Heart left ventricle (tissue), 16 donors: ENCODE data around the gene WIPF1. TPM values are rescaled to one million over a fixed set of nuclear protein-coding genes. Genes with fewer than 3 reads are reported as not detected.
A peak's percentile ranks its signal among the peaks of the same experiment; 100 is the strongest.

Experiments used
- ATAC-seq, 4 donors: fragments of 200-7000 bp; cut with Tn5 transposase; one replicate each; pipeline ENCODE4 v1.9.1; 2020 to 2022; ENCODE audit warnings: moderate library complexity in 4 of 4, mild to moderate bottlenecking in 3 of 4, moderate number of reproducible peaks in 1 of 4
- DNase-seq, 5 donors: peaks; one replicate each; pipeline ENCODE4 v3.0.0-alpha.2; 2020
- H3K27ac ChIP-seq, 12 donors: fragments of 200-600 bp; sonication (generic) in 4 of 12; one replicate each; pipeline versions ENCODE4 v1.5.0 to v1.8.0; 2016 to 2022; ENCODE audit warnings: mild to moderate bottlenecking in 2 of 12
- H3K27me3 ChIP-seq, 9 donors: fragments of 200-600 bp; sonication (generic) in 2 of 9; one replicate each; pipeline versions ENCODE4 v1.5.1 to v1.8.0; 2016 to 2022; ENCODE audit warnings: mild to moderate bottlenecking in 3 of 9
- H3K36me3 ChIP-seq, 9 donors: fragments of 200-600 bp; sonication (generic) in 2 of 9; one replicate each; pipeline versions ENCODE4 v1.5.0 to v1.8.0; 2018 to 2022; ENCODE audit warnings: mild to moderate bottlenecking in 2 of 9
- H3K4me1 ChIP-seq, 12 donors: fragments of 200-600 bp; sonication (generic) in 4 of 12; one replicate each; pipeline versions ENCODE4 v1.5.0 to v1.8.0; 2016 to 2022; ENCODE audit warnings: mild to moderate bottlenecking in 3 of 12
- H3K4me3 ChIP-seq, 12 donors: fragments of 200-600 bp; sonication (generic) in 4 of 12; one replicate each; pipeline versions ENCODE4 v1.5.0 to v1.8.0; 2017 to 2022; ENCODE audit warnings: mild to moderate bottlenecking in 9 of 12, moderate library complexity in 4 of 12
- H3K9me3 ChIP-seq, 12 donors: fragments of 200-600 bp; sonication (generic) in 4 of 12; one replicate each; pipeline versions ENCODE4 v1.5.0 to v1.8.0; 2016 to 2022; ENCODE audit warnings: mild to moderate bottlenecking in 1 of 12
- CTCF ChIP-seq, 12 donors: fragments of 200-600 bp; sonication (generic) in 4 of 12; IDR thresholded peaks; one replicate each; pipeline versions ENCODE4 v1.5.0 to v1.8.0; 2018 to 2022; ENCODE audit warnings: antibody characterized with exemption in 12 of 12, mild to moderate bottlenecking in 5 of 12
- POLR2A ChIP-seq, 2 donors: fragments of 450-650 bp; IDR thresholded peaks; one replicate each; pipeline ENCODE4 v1.6.1; 2017; ENCODE audit warnings: antibody characterized with exemption in 2 of 2, mild to moderate bottlenecking in 2 of 2, moderate library complexity in 2 of 2
- WGBS, 4 donors: extraction: QIAGEN DNeasy Blood & Tissue Kit in 2 of 4; methylation state at CpG; one replicate each; pipeline versions ENCODE4 v1.1.5 to v1.1.7; 2013 to 2018; 5-methylcytosine and 5-hydroxymethylcytosine counted together
- intact Hi-C, 10 donors: fragments of 100-400 bp; cut with DNase I; formaldehyde crosslinking; loops; one replicate each; pipeline versions ENCODE4 v1.11.1 to v1.14.2; 2022
- polyA plus RNA-seq, 2 donors: library from polyadenylated mRNA; stranded (reverse); fragments of 200-250 nt; gene quantifications; one replicate each; pipeline ENCODE4 v1.2.3, GENCODE V29; 2013
- total RNA-seq, 9 donors: library from RNA; depleted of rRNA in 2 of 9; stranded (reverse); fragments of >200 nt in 2 of 9; fragmentation: NEBNext Ultra II Directional in 3 of 9; extraction: Animal tissue kit (Norgen Biotek cat#: 25700) in 3 of 9; gene quantifications; one replicate each; pipeline versions ENCODE4 v1.1.0 to v1.2.4, GENCODE V29; 2016 to 2023
- donor health status: ischemic (EF 13 %, LVEDD 7.1; RV severe dilation, severe dysfunction).
- donor health status: healthy with polysubstance abuse.
- donor health status: DM: no; HTN: yes; CAD: no.
- donor health status: DM: no; HTN: no; CAD: no.
- donor health status: ischemic (EF 25% LVEDD 6.9; RV normal size, moderate dysfunction).
- donor health status: ischemic (EF 25% LVEDD 5.7; RV mildly dilated, moderate dysfunction).
- donor health status: healthy.
- donor health status: DM: yes; HTN: yes; CAD: no.
- donor health status: ischemic (EF 35%, LVEDD 5.7; RV mildly dilated, moderate dysfunction).
- donor health status: nonischemic (EF 11% LVEDD 7.7; RV severe dilation, severe dysfunction).
- donor health status: DM: yes; HTN: yes; CAD: no.
- donor health status: PGD.
- donor health status: ischemic (EF 29% LVEDD 5.4; RV normal size, mild dysfunction).
- donor health status: nonischemic (EF 23%, LVEDD 6.1; RV moderate dilation, normal function).

The WIPF1 gene
- total and polyA plus RNA-seq, 11 donors: 9.7 to 73.2 (median 13.9) TPM

GRCh38 chr2:174591740-174592139, 5.9 kb downstream of the WIPF1 start:
- Histone ChIP-seq H3K27ac (peak overlapping the region in 1 of 12 donors; percentile 92), H3K36me3 (peaks cover 0 to 15% (median 0%) of the 10 kb centered on the region in 9 donors), H3K4me1 (peaks cover 0 to 99% (median 24%) of the 10 kb centered on the region in 12 donors), H3K4me3 (peak overlapping the region in 1 of 12 donors; percentile 9), H3K9me3 (no peaks in the 10 kb centered on the region), H3K27me3 (no peaks in the 10 kb centered on the region)
- no peak for DNase-seq
- TF ChIP-seq CTCF (IDR thresholded peaks at IDR 0.05) (no peak), POLR2A (IDR thresholded peaks at IDR 0.05) (no peak)
- intact Hi-C loops: no loop called here
- ATAC-seq: no peak
- 83 to 92% (median 87%) methylated on average over 5 of the region's 5 CpGs for WGBS, 4 donors

- 85 to 90% (median 88%) methylated on average over 5 of the region's 5 CpGs for WGBS, 4 donors
- DNase-seq (no peak), ATAC-seq (no peak)
- Histone ChIP-seq H3K27ac (peak overlapping the region in 2 of 12 donors; percentile 3 to 92), H3K9me3 (no peaks in the 10 kb centered on the region), H3K4me3 (no peak overlapping the region), H3K36me3 (peaks cover 0 to 15% (median 0%) of the 10 kb centered on the region in 9 donors), H3K27me3 (no peaks in the 10 kb centered on the region), H3K4me1 (peaks cover 0 to 99% (median 22%) of the 10 kb centered on the region in 12 donors)
- intact Hi-C loops: no loop called here
- TF ChIP-seq CTCF (IDR thresholded peaks at IDR 0.05): no peak
- no peak for TF ChIP-seq POLR2A (IDR thresholded peaks at IDR 0.05)
Observed at GRCh38 chr2:174590928-174591648, 6.5 kb downstream of the WIPF1 start.

GRCh38 chr2:174590346-174590745, 7.3 kb downstream of the WIPF1 start:
- ATAC-seq (no peak), DNase-seq (no peak)
- H3K27me3 ChIP-seq: no peaks in the 10 kb centered on the region
- peak overlapping the region in 2 of 12 donors; percentile 13 to 92 for H3K27ac ChIP-seq
- H3K36me3 ChIP-seq: peaks cover 0 to 20% (median 0%) of the 10 kb centered on the region in 9 donors
- no peaks in the 10 kb centered on the region for H3K9me3 ChIP-seq
- intact Hi-C loops: no loop called here
- peaks cover 0 to 99% (median 18%) of the 10 kb centered on the region in 12 donors for H3K4me1 ChIP-seq
- TF ChIP-seq CTCF (IDR thresholded peaks at IDR 0.05) (no peak), POLR2A (IDR thresholded peaks at IDR 0.05) (no peak)
- no peak overlapping the region for H3K4me3 ChIP-seq
- WGBS, 4 donors: 71 to 97% (median 84%) methylated on average over 2 to 4 of the region's 4 CpGs

- Histone ChIP-seq H3K4me3 (no peak overlapping the region), H3K27ac (peak overlapping the region in 3 of 12 donors; percentile 14 to 92 (median 20)), H3K9me3 (no peaks in the 10 kb centered on the region), H3K27me3 (no peaks in the 10 kb centered on the region), H3K4me1 (peaks cover 0 to 94% (median 15%) of the 10 kb centered on the region in 12 donors), H3K36me3 (peaks cover 0 to 30% (median 6%) of the 10 kb centered on the region in 9 donors)
- DNase-seq (no peak), ATAC-seq (no peak)
- 81 to 94% (median 87%) methylated on average over 2 of the region's 2 CpGs for WGBS, 4 donors
- TF ChIP-seq CTCF (IDR thresholded peaks at IDR 0.05) (no peak), POLR2A (IDR thresholded peaks at IDR 0.05) (no peak)
- intact Hi-C loops: no loop called here
Observed at GRCh38 chr2:174589334-174589733, 8.3 kb downstream of the WIPF1 start.
